Stomach smooth muscle (tissue), 2 donors: ENCODE data around the gene IGFBP4.

ENCODE experiments used
- H3K27ac ChIP-seq: one replicate; pipeline ENCODE4 v1.7.0; 2013; ENCODE audit warnings: mild to moderate bottlenecking, low read length, inconsistent platforms
- H3K27me3 ChIP-seq, 2 donors: one replicate each; pipeline ENCODE4 v1.7.0; 2013; ENCODE audit warnings: low read length in 2 of 2; ENCODE audit not compliant: insufficient read depth in 2 of 2, control insufficient read depth in 1 of 2
- H3K36me3 ChIP-seq, 2 donors: one replicate each; pipeline ENCODE4 v1.7.0; 2013; ENCODE audit warnings: low read length in 2 of 2; ENCODE audit not compliant: control insufficient read depth in 2 of 2, insufficient read depth in 2 of 2
- H3K4me1 ChIP-seq: one replicate; pipeline ENCODE4 v1.7.0; 2013; ENCODE audit warnings: low read length; ENCODE audit not compliant: control insufficient read depth, insufficient read depth
- H3K4me3 ChIP-seq, 2 donors: one replicate each; pipeline ENCODE4 v1.7.0; 2013; ENCODE audit warnings: low read length in 2 of 2
- H3K9ac ChIP-seq, 2 donors: one replicate each; pipeline ENCODE4 v1.7.0; 2013; ENCODE audit warnings: low read length in 2 of 2, mild to moderate bottlenecking in 1 of 2
- H3K9me3 ChIP-seq, 2 donors: one replicate each; pipeline ENCODE4 v1.7.0; 2013; ENCODE audit warnings: low read length in 2 of 2; ENCODE audit not compliant: control insufficient read depth in 2 of 2
- donor health status: healthy.
- donor health status: Pancreatic carcinoma.

The IGFBP4 gene

DNA sequence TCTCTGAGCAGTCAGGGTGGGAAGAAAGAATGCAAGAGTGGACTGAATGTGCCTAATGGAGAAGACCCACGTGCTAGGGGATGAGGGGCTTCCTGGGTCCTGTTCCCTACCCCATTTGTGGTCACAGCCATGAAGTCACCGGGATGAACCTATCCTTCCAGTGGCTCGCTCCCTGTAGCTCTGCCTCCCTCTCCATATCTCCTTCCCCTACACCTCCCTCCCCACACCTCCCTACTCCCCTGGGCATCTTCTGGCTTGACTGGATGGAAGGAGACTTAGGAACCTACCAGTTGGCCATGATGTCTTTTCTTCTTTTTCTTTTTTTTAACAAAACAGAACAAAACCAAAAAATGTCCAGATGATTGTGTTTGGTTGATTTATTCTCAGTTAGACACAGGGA is 14.1 kb downstream of the IGFBP4 start:
- H3K4me1 ChIP-seq: peaks cover 92% of the 10 kb centered on the region
- H3K27me3 ChIP-seq: no peaks in the 10 kb centered on the region
- H3K36me3 ChIP-seq: peaks cover 41 to 44% of the 10 kb centered on the region in 2 donors
- H3K27ac ChIP-seq: peak overlapping the region; percentile 81
- H3K4me3 ChIP-seq: no peak overlapping the region
- no peak overlapping the region for H3K9ac ChIP-seq
- H3K9me3 ChIP-seq: no peaks in the 10 kb centered on the region

GRCh38 chr17:40457964-40458791 is 14.9 kb downstream of the IGFBP4 start:
- peaks cover 38 to 40% of the 10 kb centered on the region in 2 donors for H3K36me3 ChIP-seq
- no peaks in the 10 kb centered on the region for H3K27me3 ChIP-seq
- peak overlapping the region; percentile 81 for H3K27ac ChIP-seq
- H3K9me3 ChIP-seq: no peaks in the 10 kb centered on the region
- H3K4me1 ChIP-seq: peaks cover 92% of the 10 kb centered on the region
- H3K4me3 ChIP-seq: peak overlapping the region in 1 of 2 donors; percentile 15
- H3K9ac ChIP-seq: no peak overlapping the region

- Histone ChIP-seq H3K4me1 (peaks cover 90% of the 10 kb centered on the region), H3K4me3 (no peak overlapping the region), H3K27me3 (no peaks in the 10 kb centered on the region), H3K9ac (peak overlapping the region in 1 of 2 donors; percentile 21), H3K9me3 (no peaks in the 10 kb centered on the region), H3K27ac (peak overlapping the region; percentile 81), H3K36me3 (peaks cover 31 to 34% of the 10 kb centered on the region in 2 donors)
Observed at GRCh38 chr17:40458851-40459482, 15.7 kb downstream of the IGFBP4 start.

DNA sequence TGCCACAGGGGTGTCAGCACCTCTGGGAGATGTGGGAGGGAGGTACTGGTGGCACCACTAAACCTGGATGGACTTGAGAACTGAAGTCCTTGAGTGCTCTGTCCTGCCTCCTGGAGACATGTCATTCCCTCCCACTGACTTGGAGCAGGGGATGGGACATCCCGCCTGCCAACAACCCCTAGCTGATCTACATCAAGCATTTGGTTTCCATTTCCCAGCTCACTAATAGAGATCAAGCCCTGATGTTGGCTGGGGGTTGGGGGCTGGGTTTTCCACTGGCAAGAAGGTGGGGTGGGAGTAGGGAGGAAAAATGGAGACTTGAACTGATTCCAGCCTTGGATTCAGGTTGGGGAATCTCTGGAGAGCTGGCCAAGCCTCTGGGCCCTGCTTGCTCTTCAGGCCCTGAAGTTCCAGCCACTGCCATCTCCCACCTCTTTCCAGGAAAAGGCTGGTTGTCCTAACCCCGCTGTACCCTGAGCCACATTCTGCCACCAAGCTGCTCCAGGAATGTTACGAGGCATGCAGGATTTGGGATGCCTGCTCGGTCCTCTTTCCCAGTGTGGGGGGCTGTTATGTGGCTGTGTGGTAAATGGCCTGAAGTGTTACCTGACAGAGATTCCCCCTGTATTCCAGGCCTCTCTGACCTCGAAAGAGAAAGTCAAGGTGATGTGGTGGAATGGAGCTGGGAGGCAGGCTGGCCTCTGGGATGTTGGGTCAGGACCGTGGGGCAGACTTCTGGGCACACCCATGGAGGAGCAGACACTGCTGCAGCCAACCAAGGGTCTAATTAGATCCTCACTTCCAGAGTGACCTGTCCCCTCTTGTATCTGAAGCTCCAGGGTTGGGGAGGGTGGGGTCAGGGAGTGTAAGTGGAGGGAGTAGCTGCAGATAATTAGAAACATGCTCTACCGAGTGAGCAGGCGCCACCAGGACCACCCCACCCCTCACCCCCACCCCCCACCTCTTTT is 16.7 kb downstream of the IGFBP4 start:
- peaks cover 22 to 25% of the 10 kb centered on the region in 2 donors for H3K36me3 ChIP-seq
- H3K9ac ChIP-seq: peak overlapping the region in 1 of 2 donors; percentile 21
- H3K27me3 ChIP-seq: no peaks in the 10 kb centered on the region
- H3K4me3 ChIP-seq: no peak overlapping the region
- H3K27ac ChIP-seq: peak overlapping the region; percentile 81
- peaks cover 83% of the 10 kb centered on the region for H3K4me1 ChIP-seq
- H3K9me3 ChIP-seq: no peaks in the 10 kb centered on the region

GRCh38 chr17:40460604-40460967 is 17.3 kb downstream of the IGFBP4 start:
- Histone ChIP-seq H3K4me3 (no peak overlapping the region), H3K9me3 (no peaks in the 10 kb centered on the region), H3K4me1 (peaks cover 80% of the 10 kb centered on the region), H3K36me3 (peaks cover 18 to 25% of the 10 kb centered on the region in 2 donors), H3K9ac (peak overlapping the region in 1 of 2 donors; percentile 29), H3K27me3 (no peaks in the 10 kb centered on the region), H3K27ac (peak overlapping the region; percentile 77)

- H3K9ac ChIP-seq: peak overlapping the region in 1 of 2 donors; percentile 29
- H3K9me3 ChIP-seq: no peaks in the 10 kb centered on the region
- no peaks in the 10 kb centered on the region for H3K27me3 ChIP-seq
- no peak overlapping the region for H3K4me3 ChIP-seq
- H3K36me3 ChIP-seq: peaks cover 15 to 19% of the 10 kb centered on the region in 2 donors
- peak overlapping the region; percentile 77 for H3K27ac ChIP-seq
- peaks cover 77% of the 10 kb centered on the region for H3K4me1 ChIP-seq
Observed at GRCh38 chr17:40460968-40461731, 17.9 kb downstream of the IGFBP4 start.

DNA sequence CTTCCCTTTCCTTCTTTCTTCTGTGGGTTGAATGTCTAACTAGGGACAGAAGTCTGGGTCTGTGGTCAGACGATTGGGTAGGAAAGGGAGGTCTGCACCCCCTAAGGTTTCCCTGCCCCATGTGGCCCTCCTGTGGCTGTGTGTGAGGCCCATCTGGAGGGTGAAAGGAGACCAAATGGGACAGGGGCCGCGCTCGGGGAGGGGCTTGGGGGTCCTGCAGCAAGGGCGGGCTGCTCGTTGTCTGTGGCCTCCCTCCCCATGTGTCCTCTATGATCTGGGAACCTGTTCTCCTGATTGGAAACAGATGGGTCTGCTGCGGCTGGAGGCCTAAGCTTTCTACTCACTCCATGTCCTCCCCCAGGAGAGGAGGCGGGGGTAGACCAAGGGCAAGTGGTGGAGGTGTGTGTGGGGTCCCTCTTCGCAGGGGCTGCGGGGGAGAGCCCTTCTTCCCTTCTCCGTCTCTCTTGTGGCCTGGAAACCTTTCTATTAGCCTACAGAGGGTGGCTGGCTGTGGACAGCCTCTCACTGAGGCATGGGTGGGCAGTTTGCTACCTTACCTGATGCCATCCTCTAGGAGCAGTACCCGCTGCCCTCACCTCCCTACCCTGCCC is 18.6 kb downstream of the IGFBP4 start:
- H3K27ac ChIP-seq: peak overlapping the region; percentile 77
- H3K9me3 ChIP-seq: no peaks in the 10 kb centered on the region
- H3K4me3 ChIP-seq: peak overlapping the region in 1 of 2 donors; percentile 3
- no peaks in the 10 kb centered on the region for H3K27me3 ChIP-seq
- H3K36me3 ChIP-seq: peaks cover 8 to 13% of the 10 kb centered on the region in 2 donors
- H3K4me1 ChIP-seq: peaks cover 70% of the 10 kb centered on the region
- peak overlapping the region; percentile 5 to 13 for H3K9ac ChIP-seq

DNA sequence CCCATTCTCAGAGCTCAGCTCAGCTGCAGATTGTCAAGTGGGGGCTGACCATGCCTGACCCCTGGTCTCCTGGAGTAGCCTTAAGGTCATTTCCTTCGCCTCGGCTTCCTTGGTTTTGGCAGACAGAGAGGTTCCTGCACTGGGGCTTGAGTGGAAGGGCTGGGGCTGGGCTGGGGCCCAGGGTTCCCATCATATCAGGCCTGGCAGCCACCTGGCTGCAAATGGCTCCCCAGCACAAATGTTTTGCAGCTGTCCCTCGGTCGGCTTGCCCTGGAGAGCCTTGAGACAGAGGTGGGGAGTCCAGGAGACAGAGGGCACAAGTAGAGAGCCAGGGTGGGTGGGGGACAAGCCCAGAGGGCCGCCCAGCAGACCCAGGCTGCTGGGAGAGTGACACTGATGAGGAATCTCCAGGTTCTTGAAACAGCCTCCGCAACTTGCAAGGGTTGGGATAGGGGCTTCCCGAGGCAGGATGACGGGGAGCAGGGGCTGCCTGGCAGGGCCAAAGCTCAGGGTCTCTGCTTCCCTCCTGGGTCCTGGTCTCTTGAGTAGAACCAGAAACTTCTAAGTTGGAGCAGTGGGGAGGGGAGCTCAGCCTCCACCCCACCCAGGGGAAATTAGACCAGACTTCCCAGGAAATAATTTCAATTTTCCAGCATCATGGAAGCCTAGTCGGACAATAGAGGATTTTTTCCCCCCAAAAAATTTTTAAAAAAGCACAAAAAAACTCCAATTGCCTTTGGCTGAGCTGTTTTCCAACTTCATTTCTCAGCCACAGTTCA is 19.3 kb downstream of the IGFBP4 start:
- Histone ChIP-seq H3K27ac (peak overlapping the region; percentile 77), H3K4me3 (peak overlapping the region in 1 of 2 donors; percentile 3), H3K9me3 (no peaks in the 10 kb centered on the region), H3K36me3 (peaks cover 2 to 6% of the 10 kb centered on the region in 2 donors), H3K27me3 (no peaks in the 10 kb centered on the region), H3K9ac (peak overlapping the region; percentile 5 to 36), H3K4me1 (peaks cover 63% of the 10 kb centered on the region)

GRCh38 chr17:40463122-40463550 is 19.9 kb downstream of the IGFBP4 start:
- Histone ChIP-seq H3K27me3 (no peaks in the 10 kb centered on the region), H3K4me3 (no peak overlapping the region), H3K36me3 (peaks cover under 1% of the 10 kb centered on the region in 2 donors), H3K9me3 (no peaks in the 10 kb centered on the region), H3K4me1 (peaks cover 57% of the 10 kb centered on the region), H3K27ac (peak overlapping the region; percentile 77), H3K9ac (no peak overlapping the region)
